Prostate gland (tissue), 2 donors: ENCODE results near the gene PRCD.

Experiments used
- POLR2A ChIP-seq: fragments of 450-650 bp; IDR thresholded peaks from one replicate; pipeline ENCODE4 v1.6.1; 2016; ENCODE audit warnings: antibody characterized with exemption, mild to moderate bottlenecking
- POLR2AphosphoS5 ChIP-seq: sonication (generic); formaldehyde crosslinking; IDR thresholded peaks from one replicate; pipeline ENCODE4 v1.6.1; 2017; ENCODE audit warnings: antibody characterized with exemption
- TF ChIP-seq, protein P1 (sequence below), 4 experiments: fragments of 200-600 bp in 2 of 4; fragments of 450-650 bp in 2 of 4; sonication (generic) in 2 of 4; IDR thresholded peaks; 1 replicate in 3 of 4; 2 replicates in 1 of 4; pipeline ENCODE4 v1.5.1; 2016 to 2019; ENCODE audit warnings: antibody characterized with exemption in 4 of 4, mild to moderate bottlenecking in 2 of 4, moderate library complexity in 2 of 4

- TF ChIP-seq, protein P1, sequence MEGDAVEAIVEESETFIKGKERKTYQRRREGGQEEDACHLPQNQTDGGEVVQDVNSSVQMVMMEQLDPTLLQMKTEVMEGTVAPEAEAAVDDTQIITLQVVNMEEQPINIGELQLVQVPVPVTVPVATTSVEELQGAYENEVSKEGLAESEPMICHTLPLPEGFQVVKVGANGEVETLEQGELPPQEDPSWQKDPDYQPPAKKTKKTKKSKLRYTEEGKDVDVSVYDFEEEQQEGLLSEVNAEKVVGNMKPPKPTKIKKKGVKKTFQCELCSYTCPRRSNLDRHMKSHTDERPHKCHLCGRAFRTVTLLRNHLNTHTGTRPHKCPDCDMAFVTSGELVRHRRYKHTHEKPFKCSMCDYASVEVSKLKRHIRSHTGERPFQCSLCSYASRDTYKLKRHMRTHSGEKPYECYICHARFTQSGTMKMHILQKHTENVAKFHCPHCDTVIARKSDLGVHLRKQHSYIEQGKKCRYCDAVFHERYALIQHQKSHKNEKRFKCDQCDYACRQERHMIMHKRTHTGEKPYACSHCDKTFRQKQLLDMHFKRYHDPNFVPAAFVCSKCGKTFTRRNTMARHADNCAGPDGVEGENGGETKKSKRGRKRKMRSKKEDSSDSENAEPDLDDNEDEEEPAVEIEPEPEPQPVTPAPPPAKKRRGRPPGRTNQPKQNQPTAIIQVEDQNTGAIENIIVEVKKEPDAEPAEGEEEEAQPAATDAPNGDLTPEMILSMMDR (IDR thresholded peaks at IDR 0.05), result no peak
- no peak for TF ChIP-seq POLR2A
- no peak for TF ChIP-seq POLR2AphosphoS5
Measured at GRCh38 chr17:76547642-76548202, 7.9 kb downstream of the PRCD start.
